HepG2 (cell line): Measurements from ENCODE around the gene KIF13A. TPM values are rescaled to one million over a fixed set of nuclear protein-coding genes. Genes with fewer than 3 reads are reported as not detected.

Source experiments
- AGO1 ChIP-seq: fragments of 200-400 bp; formaldehyde crosslinking; IDR thresholded peaks from 2 replicates; pipeline ENCODE4 v1.6.1; 2017; ENCODE audit warnings: mild to moderate bottlenecking, low read depth, low read length, moderate library complexity; ENCODE audit not compliant: poor library complexity, severe bottlenecking
- ETV6 ChIP-seq: sonication (generic); formaldehyde crosslinking; conservative IDR thresholded peaks from 2 replicates; pipeline ENCODE4 v1.4.0; 2020; ENCODE audit warnings: missing genetic modification reagents
- GATAD2A ChIP-seq: IDR thresholded peaks from 2 replicates; pipeline ENCODE4 v1.6.1; 2016
- HINFP ChIP-seq: sonication (generic); formaldehyde crosslinking; IDR thresholded peaks from 2 replicates; pipeline ENCODE4 v1.4.0; 2020; ENCODE audit warnings: low read depth, mild to moderate bottlenecking, missing genetic modification reagents
- KLF15 ChIP-seq: sonication (generic); formaldehyde crosslinking; IDR thresholded peaks from 2 replicates; pipeline ENCODE4 v1.8.1; 2023; ENCODE audit warnings: borderline replicate concordance, mild to moderate bottlenecking, inconsistent platforms, missing genetic modification reagents, mixed read lengths
- MAF1 ChIP-seq: sonication (generic); formaldehyde crosslinking; IDR thresholded peaks from 2 replicates; pipeline ENCODE4 v1.5.0; 2020; ENCODE audit warnings: missing genetic modification reagents, borderline replicate concordance
- MBNL3 ChIP-seq: fragments of 250-450 bp; sonication (Bioruptor Pico); conservative IDR thresholded peaks from 2 replicates; pipeline ENCODE4 v1.8.0; 2022; ENCODE audit warnings: mild to moderate bottlenecking, inconsistent platforms
- MLLT10 ChIP-seq: sonication (generic); formaldehyde crosslinking; IDR thresholded peaks from 2 replicates; pipeline ENCODE4 v1.4.0; 2020; ENCODE audit warnings: missing genetic modification reagents
- MTA1 ChIP-seq: sonication (generic); formaldehyde crosslinking; IDR thresholded peaks from 2 replicates; pipeline ENCODE4 v1.4.0; 2020; ENCODE audit warnings: missing genetic modification reagents, mild to moderate bottlenecking, borderline replicate concordance
- NBN ChIP-seq: fragments of 450-650 bp; conservative IDR thresholded peaks from 2 replicates; pipeline ENCODE4 v1.6.1; 2017
- PHF21A ChIP-seq: sonication (generic); formaldehyde crosslinking; IDR thresholded peaks from 2 replicates; pipeline ENCODE4 v1.5.0; 2020; ENCODE audit warnings: mild to moderate bottlenecking, missing genetic modification reagents
- SOX6 ChIP-seq, 2 experiments: fragments of 450-650 bp in 1 of 2; sonication (generic) in 1 of 2; formaldehyde crosslinking in 1 of 2; IDR thresholded peaks; 2 replicates each; pipeline versions ENCODE4 v1.4.0 to v1.6.1; 2017 to 2020; ENCODE audit warnings: antibody characterized with exemption in 1 of 2, mild to moderate bottlenecking in 1 of 2, missing genetic modification reagents in 1 of 2
- SP140L ChIP-seq: sonication (generic); formaldehyde crosslinking; IDR thresholded peaks from 2 replicates; pipeline ENCODE4 v1.4.0; 2020; ENCODE audit warnings: missing genetic modification reagents, borderline replicate concordance
- SRSF1 ChIP-seq: fragments of 200-400 bp; formaldehyde crosslinking; optimal IDR thresholded peaks from 2 replicates; pipeline ENCODE3; 2017; ENCODE audit warnings: mild to moderate bottlenecking, low read depth, low read length, moderate library complexity
- STAG1 ChIP-seq: sonication (generic); formaldehyde crosslinking; IDR thresholded peaks from 2 replicates; pipeline ENCODE4 v1.4.0; 2020; ENCODE audit warnings: missing genetic modification reagents
- TBP ChIP-seq: sonication (generic); formaldehyde crosslinking; IDR thresholded peaks from 2 replicates; pipeline ENCODE4 v1.5.0; 2020; ENCODE audit warnings: missing genetic modification reagents
- TEAD2 ChIP-seq: sonication (generic); formaldehyde crosslinking; IDR thresholded peaks from 2 replicates; pipeline ENCODE4 v1.9.0; 2021; ENCODE audit warnings: missing genetic modification reagents
- TRIM24 ChIP-seq: sonication (generic); formaldehyde crosslinking; IDR thresholded peaks from 2 replicates; pipeline ENCODE4 v1.8.0; 2022; ENCODE audit warnings: mild to moderate bottlenecking, missing genetic modification reagents
- UBTF ChIP-seq: sonication (generic); formaldehyde crosslinking; IDR thresholded peaks from 2 replicates; pipeline ENCODE4 v1.4.0; 2020; ENCODE audit warnings: mild to moderate bottlenecking, missing genetic modification reagents
- XBP1 ChIP-seq: sonication (generic); formaldehyde crosslinking; IDR thresholded peaks from 2 replicates; pipeline ENCODE4 v1.5.0; 2020; ENCODE audit warnings: missing genetic modification reagents
- ZNF101 ChIP-seq: sonication (generic); formaldehyde crosslinking; IDR thresholded peaks from 2 replicates; pipeline ENCODE4 v1.4.0; 2020; ENCODE audit warnings: mild to moderate bottlenecking, low read depth, missing genetic modification reagents, borderline replicate concordance
- ZNF253 ChIP-seq: sonication (generic); formaldehyde crosslinking; IDR thresholded peaks from 2 replicates; pipeline ENCODE4 v1.8.0; 2022; ENCODE audit warnings: mild to moderate bottlenecking, missing genetic modification reagents, borderline replicate concordance
- ZNF331 ChIP-seq: sonication (generic); formaldehyde crosslinking; IDR thresholded peaks from 2 replicates; pipeline ENCODE4 v1.4.0; 2020; ENCODE audit warnings: missing genetic modification reagents
- ZNF382 ChIP-seq: sonication (generic); formaldehyde crosslinking; IDR thresholded peaks from 2 replicates; pipeline ENCODE4 v1.5.0; 2020; ENCODE audit warnings: missing genetic modification reagents, mild to moderate bottlenecking, borderline replicate concordance
- ZNF674 ChIP-seq: sonication (generic); formaldehyde crosslinking; IDR thresholded peaks from 2 replicates; pipeline ENCODE4 v1.5.0; 2020; ENCODE audit warnings: low read depth, mild to moderate bottlenecking, missing genetic modification reagents
- ZNF740 ChIP-seq: sonication (generic); formaldehyde crosslinking; IDR thresholded peaks from 2 replicates; pipeline ENCODE4 v1.4.0; 2020; ENCODE audit warnings: missing genetic modification reagents
- ZNF784 ChIP-seq: sonication (generic); formaldehyde crosslinking; IDR thresholded peaks from 2 replicates; pipeline ENCODE4 v1.5.1; 2020; ENCODE audit warnings: missing genetic modification reagents, mild to moderate bottlenecking, borderline replicate concordance
- ZZZ3 ChIP-seq: sonication (generic); formaldehyde crosslinking; IDR thresholded peaks from 2 replicates; pipeline ENCODE4 v1.4.0; 2020; ENCODE audit warnings: missing genetic modification reagents, mild to moderate bottlenecking, borderline replicate concordance
- polyA plus RNA-seq, 8 experiments: library from polyadenylated mRNA; depleted of rRNA in 3 of 8; stranded (reverse) in 7 of 8; unstranded in 1 of 8; fragments of >200 nt; fragmentation: Illumina TruSeq in 4 of 8; extraction: Trizol in 4 of 8; gene quantifications; 2 replicates each; pipeline versions ENCODE4 v1.2.1 to v1.2.3, GENCODE V29; 2011 to 2016; ENCODE audit warnings: low read depth in 4 of 8, missing spikeins in 1 of 8, mixed read lengths in 1 of 8; ENCODE audit not compliant: insufficient read depth in 1 of 8
- total RNA-seq, 5 experiments: library from RNA; depleted of rRNA; stranded (reverse); fragments of >200 nt; fragmentation: Illumina TruSeq; extraction: Trizol; gene quantifications; 2 replicates each; pipeline ENCODE4 v1.2.3, GENCODE V29; 2016; ENCODE audit warnings: low read depth in 1 of 5

Gene KIF13A
- total and polyA plus RNA-seq, 2 of the 13 experiments (the other 11 are each of a cell fraction or from before 2014, with no cell fraction given): 21.1 to 37.2 TPM

- TF ChIP-seq SOX6 (IDR thresholded peaks at IDR 0.05) (no peak), SOX6 (CRISPR knock-in tag; IDR thresholded peaks at IDR 0.05) (peak; percentile 52), ZNF674 (CRISPR knock-in tag) (no peak), GATAD2A (CRISPR knock-in tag) (peak; percentile 72), TRIM24 (CRISPR knock-in tag) (no peak), TBP (CRISPR knock-in tag) (no peak), AGO1 (no peak), MTA1 (CRISPR knock-in tag) (0 out of 2 replicates have a peak, but pooled peaks have one; percentile 24), MAF1 (CRISPR knock-in tag) (no peak), ETV6 (CRISPR knock-in tag) (no peak), PHF21A (CRISPR knock-in tag) (peak; percentile 46; the same call in 1 of the 2 replicates), ZNF382 (CRISPR knock-in tag) (no peak), ZNF740 (CRISPR knock-in tag) (no peak), NBN (no peak), SP140L (CRISPR knock-in tag) (no peak), ZNF784 (CRISPR knock-in tag) (no peak), STAG1 (CRISPR knock-in tag) (0 out of 2 replicates have a peak, but pooled peaks have one; percentile 28), XBP1 (CRISPR knock-in tag) (no peak), KLF15 (CRISPR knock-in tag) (no peak), SRSF1 (no peak), MBNL3 (CRISPR knock-in tag) (no peak), ZNF253 (CRISPR knock-in tag) (no peak), ZNF101 (CRISPR knock-in tag) (no peak), ZZZ3 (CRISPR knock-in tag) (no peak), ZNF331 (CRISPR knock-in tag) (peak; percentile 53; the same call in 1 of the 2 replicates), MLLT10 (CRISPR knock-in tag) (no peak), HINFP (no peak), TEAD2 (CRISPR knock-in tag) (no peak), UBTF (CRISPR knock-in tag) (peak; percentile 73)
Observed at GRCh38 chr6:17725083-17725482, 262.4 kb downstream of the KIF13A start (continued).
